Peyer's patch (tissue), 4 donors: ENCODE measurements around the gene DCAF6. TPM values are rescaled to one million over a fixed set of nuclear protein-coding genes. Genes with fewer than 3 reads are reported as not detected.

Experiments
- DNase-seq, 3 donors: peaks; one replicate each; pipeline ENCODE4 v3.0.0-alpha.2; 2017 to 2019
- H3K27ac ChIP-seq, 4 donors: fragments of 200-600 bp; sonication (generic); one replicate each; pipeline ENCODE4 v1.5.1; 2016 to 2019
- H3K27me3 ChIP-seq, 2 donors: fragments of 200-600 bp; sonication (generic); one replicate each; pipeline ENCODE4 v1.5.1; 2019
- H3K36me3 ChIP-seq, 3 donors: fragments of 200-600 bp; sonication (generic); one replicate each; pipeline ENCODE4 v1.5.1; 2016 to 2019
- H3K4me1 ChIP-seq, 4 donors: fragments of 200-600 bp; sonication (generic); one replicate each; pipeline ENCODE4 v1.5.1; 2016 to 2019
- H3K4me3 ChIP-seq, 4 donors: fragments of 200-600 bp; sonication (generic); 1 replicate in 3 of 4; 2 replicates in 1 of 4; pipeline ENCODE4 v1.5.1; 2016 to 2019; ENCODE audit warnings: mild to moderate bottlenecking in 1 of 4
- H3K9me3 ChIP-seq, 4 donors: fragments of 200-600 bp; sonication (generic); one replicate each; pipeline ENCODE4 v1.5.1; 2016 to 2019; ENCODE audit warnings: mild to moderate bottlenecking in 1 of 4
- POLR2A ChIP-seq, 2 donors: fragments of 450-650 bp; IDR thresholded peaks; one replicate each; pipeline ENCODE4 v1.5.1; 2017; ENCODE audit warnings: antibody characterized with exemption in 2 of 2, mild to moderate bottlenecking in 2 of 2, moderate library complexity in 2 of 2
- total RNA-seq, 4 donors: library from RNA; depleted of rRNA; stranded (reverse); fragments of >200 nt; gene quantifications; one replicate each; pipeline ENCODE4 v1.1.0, GENCODE V29; 2016
- TF ChIP-seq, protein P1 (sequence below), 6 experiments: fragments of 450-650 bp in 4 of 6; fragments of 200-600 bp in 2 of 6; sonication (generic) in 1 of 6; IDR thresholded peaks; one replicate each; pipeline ENCODE4 v1.5.1; 2017 to 2019; ENCODE audit warnings: antibody characterized with exemption in 6 of 6, mild to moderate bottlenecking in 3 of 6, moderate library complexity in 1 of 6

The DCAF6 gene
- total RNA-seq, 4 donors from 2014 or later = 106 to 139 (median 114) TPM

- Histone ChIP-seq H3K4me1 (no peaks in the 10 kb centered on the region), H3K36me3 (peaks cover 0 to 40% (median 0%) of the 10 kb centered on the region in 3 donors), H3K27me3 (no peaks in the 10 kb centered on the region), H3K9me3 (no peaks in the 10 kb centered on the region), H3K27ac (no peak overlapping the region), H3K4me3 (no peak overlapping the region)
- DNase-seq = no peak
- TF ChIP-seq, protein P1, sequence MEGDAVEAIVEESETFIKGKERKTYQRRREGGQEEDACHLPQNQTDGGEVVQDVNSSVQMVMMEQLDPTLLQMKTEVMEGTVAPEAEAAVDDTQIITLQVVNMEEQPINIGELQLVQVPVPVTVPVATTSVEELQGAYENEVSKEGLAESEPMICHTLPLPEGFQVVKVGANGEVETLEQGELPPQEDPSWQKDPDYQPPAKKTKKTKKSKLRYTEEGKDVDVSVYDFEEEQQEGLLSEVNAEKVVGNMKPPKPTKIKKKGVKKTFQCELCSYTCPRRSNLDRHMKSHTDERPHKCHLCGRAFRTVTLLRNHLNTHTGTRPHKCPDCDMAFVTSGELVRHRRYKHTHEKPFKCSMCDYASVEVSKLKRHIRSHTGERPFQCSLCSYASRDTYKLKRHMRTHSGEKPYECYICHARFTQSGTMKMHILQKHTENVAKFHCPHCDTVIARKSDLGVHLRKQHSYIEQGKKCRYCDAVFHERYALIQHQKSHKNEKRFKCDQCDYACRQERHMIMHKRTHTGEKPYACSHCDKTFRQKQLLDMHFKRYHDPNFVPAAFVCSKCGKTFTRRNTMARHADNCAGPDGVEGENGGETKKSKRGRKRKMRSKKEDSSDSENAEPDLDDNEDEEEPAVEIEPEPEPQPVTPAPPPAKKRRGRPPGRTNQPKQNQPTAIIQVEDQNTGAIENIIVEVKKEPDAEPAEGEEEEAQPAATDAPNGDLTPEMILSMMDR (IDR thresholded peaks at IDR 0.05) = no peak
- TF ChIP-seq POLR2A (IDR thresholded peaks at IDR 0.05) = no peak
Measured at GRCh38 chr1:167996266-167996665, 59.8 kb downstream of the DCAF6 start.

- H3K4me3 ChIP-seq = no peak overlapping the region
- no peaks in the 10 kb centered on the region for H3K4me1 ChIP-seq
- H3K36me3 ChIP-seq = peaks cover 0 to 38% (median 0%) of the 10 kb centered on the region in 3 donors
- H3K9me3 ChIP-seq = no peaks in the 10 kb centered on the region
- no peaks in the 10 kb centered on the region for H3K27me3 ChIP-seq
- H3K27ac ChIP-seq = no peak overlapping the region
- DNase-seq = no peak
- TF ChIP-seq, protein P1 (IDR thresholded peaks at IDR 0.05) = no peak
- TF ChIP-seq POLR2A (IDR thresholded peaks at IDR 0.05) = no peak
Measured at GRCh38 chr1:167997037-167997575, 60.6 kb downstream of the DCAF6 start.

GRCh38 chr1:167999877-168000276 lies 63.4 kb downstream of the DCAF6 start:
- H3K4me1 ChIP-seq = no peaks in the 10 kb centered on the region
- TF ChIP-seq, protein P1 (IDR thresholded peaks at IDR 0.05) = no peak
- no peak for TF ChIP-seq POLR2A (IDR thresholded peaks at IDR 0.05)
- no peak for DNase-seq
- no peak overlapping the region for H3K4me3 ChIP-seq
- peaks cover 0 to 27% (median 0%) of the 10 kb centered on the region in 3 donors for H3K36me3 ChIP-seq
- no peak overlapping the region for H3K27ac ChIP-seq
- no peaks in the 10 kb centered on the region for H3K9me3 ChIP-seq
- no peaks in the 10 kb centered on the region for H3K27me3 ChIP-seq

DNA sequence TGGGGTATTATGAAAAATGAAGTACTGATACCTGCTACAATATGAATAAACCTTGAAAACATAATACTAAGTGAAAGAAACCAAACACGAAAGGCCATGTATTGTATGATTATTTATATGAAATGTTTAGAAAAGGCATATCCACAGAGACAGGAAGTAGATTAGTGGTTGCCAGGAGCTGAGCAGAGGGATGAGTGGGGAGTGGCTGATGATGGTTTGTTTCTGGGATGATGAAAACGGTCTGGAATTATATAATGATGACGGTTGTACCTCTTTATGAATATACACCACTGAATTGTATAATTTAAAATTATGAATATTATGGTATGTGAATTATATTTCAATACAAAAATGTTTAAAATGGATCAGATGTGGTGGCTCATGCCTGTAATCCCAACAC lies 64.2 kb downstream of the DCAF6 start:
- Histone ChIP-seq H3K4me1 (no peaks in the 10 kb centered on the region), H3K36me3 (peaks cover 0 to 31% (median 0%) of the 10 kb centered on the region in 3 donors), H3K27ac (no peak overlapping the region), H3K9me3 (no peaks in the 10 kb centered on the region), H3K27me3 (no peaks in the 10 kb centered on the region), H3K4me3 (no peak overlapping the region)
- no peak for DNase-seq
- no peak for TF ChIP-seq POLR2A (IDR thresholded peaks at IDR 0.05)
- TF ChIP-seq, protein P1 (IDR thresholded peaks at IDR 0.05) = no peak

DNA sequence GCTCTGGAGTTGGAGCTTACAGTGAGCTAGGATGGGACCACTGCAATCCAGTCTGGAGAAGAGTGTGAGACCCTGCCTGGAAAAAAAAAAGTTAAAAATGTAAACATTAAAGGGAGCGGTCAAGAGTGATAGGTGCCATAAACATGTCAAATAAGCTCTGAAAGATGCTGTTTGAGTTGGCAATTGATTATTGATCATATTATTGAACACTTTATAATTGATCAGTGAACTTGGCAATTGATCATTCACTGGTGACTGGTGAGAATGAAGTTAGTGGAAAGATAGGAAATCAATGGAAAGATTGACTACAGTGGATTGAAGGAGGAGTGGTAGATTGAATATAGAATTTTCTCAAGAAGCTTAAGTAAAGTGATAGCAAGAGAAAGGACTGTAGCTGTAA lies 64.7 kb downstream of the DCAF6 start:
- no peak for TF ChIP-seq POLR2A (IDR thresholded peaks at IDR 0.05)
- TF ChIP-seq, protein P1 (IDR thresholded peaks at IDR 0.05) = no peak
- no peaks in the 10 kb centered on the region for H3K27me3 ChIP-seq
- H3K9me3 ChIP-seq = no peaks in the 10 kb centered on the region
- peaks cover 0 to 31% (median 0%) of the 10 kb centered on the region in 3 donors for H3K36me3 ChIP-seq
- no peaks in the 10 kb centered on the region for H3K4me1 ChIP-seq
- H3K4me3 ChIP-seq = no peak overlapping the region
- DNase-seq = no peak
- no peak overlapping the region for H3K27ac ChIP-seq

GRCh38 chr1:168004531-168004930 lies 68.0 kb downstream of the DCAF6 start:
- no peak overlapping the region for H3K4me3 ChIP-seq
- no peak for DNase-seq
- H3K4me1 ChIP-seq = no peaks in the 10 kb centered on the region
- H3K36me3 ChIP-seq = peaks cover 0 to 24% (median 0%) of the 10 kb centered on the region in 3 donors
- H3K27me3 ChIP-seq = no peaks in the 10 kb centered on the region
- no peak overlapping the region for H3K27ac ChIP-seq
- TF ChIP-seq POLR2A (IDR thresholded peaks at IDR 0.05) = no peak
- TF ChIP-seq, protein P1 (IDR thresholded peaks at IDR 0.05) = no peak
- H3K9me3 ChIP-seq = no peaks in the 10 kb centered on the region
